ENCODE data around the gene CASP5.

GRCh38 chr11:104967534-104968354, 55.2 kb downstream of the CASP5 start:
- TF ChIP-seq, protein P1, sequence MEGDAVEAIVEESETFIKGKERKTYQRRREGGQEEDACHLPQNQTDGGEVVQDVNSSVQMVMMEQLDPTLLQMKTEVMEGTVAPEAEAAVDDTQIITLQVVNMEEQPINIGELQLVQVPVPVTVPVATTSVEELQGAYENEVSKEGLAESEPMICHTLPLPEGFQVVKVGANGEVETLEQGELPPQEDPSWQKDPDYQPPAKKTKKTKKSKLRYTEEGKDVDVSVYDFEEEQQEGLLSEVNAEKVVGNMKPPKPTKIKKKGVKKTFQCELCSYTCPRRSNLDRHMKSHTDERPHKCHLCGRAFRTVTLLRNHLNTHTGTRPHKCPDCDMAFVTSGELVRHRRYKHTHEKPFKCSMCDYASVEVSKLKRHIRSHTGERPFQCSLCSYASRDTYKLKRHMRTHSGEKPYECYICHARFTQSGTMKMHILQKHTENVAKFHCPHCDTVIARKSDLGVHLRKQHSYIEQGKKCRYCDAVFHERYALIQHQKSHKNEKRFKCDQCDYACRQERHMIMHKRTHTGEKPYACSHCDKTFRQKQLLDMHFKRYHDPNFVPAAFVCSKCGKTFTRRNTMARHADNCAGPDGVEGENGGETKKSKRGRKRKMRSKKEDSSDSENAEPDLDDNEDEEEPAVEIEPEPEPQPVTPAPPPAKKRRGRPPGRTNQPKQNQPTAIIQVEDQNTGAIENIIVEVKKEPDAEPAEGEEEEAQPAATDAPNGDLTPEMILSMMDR (conservative IDR thresholded peaks at IDR 0.05 in 1 of 2, IDR thresholded peaks at IDR 0.05 in 1 of 2; ENCODE audit: extremely low read depth in 1 of 2, insufficient read depth in 1 of 2, low read depth in 1 of 2, low read length in 2 of 2): no peak
- no peak for TF ChIP-seq EZH2 (IDR thresholded peaks at IDR 0.05; ENCODE audit: borderline replicate concordance, low read length)

All from mammary epithelial cell (primary cell).